ENCODE results near the gene CGB8. TPM values are rescaled to one million over a fixed set of nuclear protein-coding genes. Genes with fewer than 3 reads are reported as not detected.
A peak's percentile ranks its signal among the peaks of the same experiment; 100 is the strongest.

The CGB8 gene
- total RNA-seq, 1 experiment from 2014 or later: not detected

DNA sequence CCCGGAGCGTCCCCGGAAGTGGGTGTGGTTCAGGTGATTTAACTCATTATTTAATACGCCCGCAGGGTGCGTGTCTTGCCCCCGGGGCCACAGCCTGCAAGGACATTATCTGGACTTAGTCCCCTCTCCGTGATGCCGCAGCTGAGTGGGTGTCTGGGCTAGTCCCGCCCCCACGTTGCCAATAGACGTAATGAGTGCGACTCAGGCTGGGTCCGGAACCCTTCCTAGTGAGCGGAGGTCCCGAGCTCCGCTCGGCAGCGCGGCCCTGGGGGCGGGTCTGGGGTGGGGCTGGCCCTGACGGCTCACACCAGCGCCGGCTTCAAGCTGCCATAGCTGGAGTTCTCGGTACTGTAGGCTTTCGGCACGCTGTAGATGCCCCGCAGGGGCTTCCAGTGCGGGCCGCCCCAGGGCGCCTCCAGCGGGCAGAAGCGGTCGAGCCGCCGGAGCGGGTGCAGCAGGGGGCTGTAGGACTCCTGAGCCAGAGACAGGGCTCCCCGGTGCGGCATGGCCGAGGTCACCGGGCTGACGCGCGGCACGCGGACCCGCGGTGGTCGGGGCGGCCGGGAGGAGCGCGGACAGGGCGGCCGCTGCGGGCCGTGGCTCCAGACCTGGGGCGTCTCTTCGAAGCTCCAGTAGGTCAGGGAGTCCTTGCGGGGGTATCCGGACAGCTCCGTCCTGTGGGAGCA is 31.1 kb downstream of the CGB8 start:
- peaks cover 15% of the 10 kb centered on the region for H3K4me1 ChIP-seq (ENCODE audit: insufficient read depth, low read length, poor library complexity, severe bottlenecking)
- H3K4me3 ChIP-seq (ENCODE audit: low read depth, low read length, poor library complexity, severe bottlenecking): peak overlapping the region; percentile 49
- no peaks in the 10 kb centered on the region for H3K27me3 ChIP-seq (replicated peaks; ENCODE audit: insufficient read depth, low read depth, low read length, poor library complexity)
- H3K36me3 ChIP-seq (ENCODE audit: insufficient read depth, low read length, poor library complexity, severe bottlenecking): peaks cover 10% of the 10 kb centered on the region
- intact Hi-C loops (cut with micrococcal nuclease; ENCODE audit: unreplicated experiment): no loop called here
- H3K27ac ChIP-seq (ENCODE audit: low read depth, low read length, poor library complexity, severe bottlenecking): no peak overlapping the region
- POLR2A ChIA-PET (ENCODE audit: low non-redundant PET): no interaction called here
- BruUV-seq (replicated peaks): no TSS peak
- H3K9me3 ChIP-seq (ENCODE audit: low read depth, low read length, poor library complexity, severe bottlenecking): no peaks in the 10 kb centered on the region
- peak; percentile 85 for DNase-seq (ENCODE audit: low spot score)
- CTCF ChIA-PET: interaction anchor here (0.6 to 0.9 kb wide), 2 partner anchors 18 to 47 kb away, joined by 3 read pairs; no protein-coding TSS in a partner anchor
- TF ChIP-seq EZH2 (IDR thresholded peaks at IDR 0.05; ENCODE audit: borderline replicate concordance, low read depth, low read length, poor library complexity, severe bottlenecking): no peak
- TF ChIP-seq, protein P1, sequence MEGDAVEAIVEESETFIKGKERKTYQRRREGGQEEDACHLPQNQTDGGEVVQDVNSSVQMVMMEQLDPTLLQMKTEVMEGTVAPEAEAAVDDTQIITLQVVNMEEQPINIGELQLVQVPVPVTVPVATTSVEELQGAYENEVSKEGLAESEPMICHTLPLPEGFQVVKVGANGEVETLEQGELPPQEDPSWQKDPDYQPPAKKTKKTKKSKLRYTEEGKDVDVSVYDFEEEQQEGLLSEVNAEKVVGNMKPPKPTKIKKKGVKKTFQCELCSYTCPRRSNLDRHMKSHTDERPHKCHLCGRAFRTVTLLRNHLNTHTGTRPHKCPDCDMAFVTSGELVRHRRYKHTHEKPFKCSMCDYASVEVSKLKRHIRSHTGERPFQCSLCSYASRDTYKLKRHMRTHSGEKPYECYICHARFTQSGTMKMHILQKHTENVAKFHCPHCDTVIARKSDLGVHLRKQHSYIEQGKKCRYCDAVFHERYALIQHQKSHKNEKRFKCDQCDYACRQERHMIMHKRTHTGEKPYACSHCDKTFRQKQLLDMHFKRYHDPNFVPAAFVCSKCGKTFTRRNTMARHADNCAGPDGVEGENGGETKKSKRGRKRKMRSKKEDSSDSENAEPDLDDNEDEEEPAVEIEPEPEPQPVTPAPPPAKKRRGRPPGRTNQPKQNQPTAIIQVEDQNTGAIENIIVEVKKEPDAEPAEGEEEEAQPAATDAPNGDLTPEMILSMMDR (conservative IDR thresholded peaks at IDR 0.05; ENCODE audit: low read depth, low read length): peak; percentile 62

DNA sequence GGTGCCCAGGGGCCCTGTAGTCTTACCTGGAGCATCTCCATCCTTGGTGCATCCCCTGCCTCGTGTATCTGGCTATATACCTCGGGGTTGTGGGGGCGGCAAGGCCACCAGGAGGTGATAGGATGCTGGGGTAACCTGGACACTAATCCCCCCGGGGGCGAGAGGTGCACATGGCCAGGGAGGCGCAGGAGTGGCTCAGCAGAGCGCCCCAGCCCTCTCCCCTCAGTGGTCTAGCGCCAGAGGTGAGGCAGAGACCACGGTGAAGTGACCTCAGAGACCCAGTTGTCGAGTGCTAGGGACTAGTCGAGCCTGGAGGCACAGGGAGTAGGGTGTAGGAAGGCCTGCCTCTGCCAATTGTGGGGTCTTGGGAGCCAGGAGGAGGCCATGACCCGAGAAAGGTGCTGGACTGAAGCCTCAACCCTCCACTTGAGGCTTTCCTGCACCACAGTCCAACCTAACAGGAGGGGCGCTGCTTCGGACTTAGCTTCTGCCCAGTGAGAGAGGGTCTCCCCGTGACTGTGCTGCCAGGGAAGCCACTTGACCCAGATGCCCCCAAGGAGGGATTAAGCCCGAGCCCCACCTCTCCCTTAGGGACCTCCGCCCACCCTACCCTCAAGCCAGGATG is 31.8 kb downstream of the CGB8 start, which contains the start of gene LHB:
Gene LHB, minus strand, starts transcription at position 51 of the 625 bp plus-strand sequence. Its CDS starts 10 bp downstream, at position 41.
- CTCF ChIA-PET: interaction anchor here (0.6 to 0.9 kb wide), 2 partner anchors 17 to 47 kb away, joined by 3 read pairs; no protein-coding TSS in a partner anchor
- POLR2A ChIA-PET (ENCODE audit: low non-redundant PET): no interaction called here
- no peaks in the 10 kb centered on the region for H3K9me3 ChIP-seq (ENCODE audit: low read depth, low read length, poor library complexity, severe bottlenecking)
- peaks cover 15% of the 10 kb centered on the region for H3K4me1 ChIP-seq (ENCODE audit: insufficient read depth, low read length, poor library complexity, severe bottlenecking)
- no TSS peak for BruUV-seq (replicated peaks)
- H3K4me3 ChIP-seq (ENCODE audit: low read depth, low read length, poor library complexity, severe bottlenecking): peak within 1 kb of the TSS; percentile 49
- no peaks in the 10 kb centered on the region for H3K27me3 ChIP-seq (replicated peaks; ENCODE audit: insufficient read depth, low read depth, low read length, poor library complexity)
- no peak for TF ChIP-seq EZH2 (IDR thresholded peaks at IDR 0.05; ENCODE audit: borderline replicate concordance, low read depth, low read length, poor library complexity, severe bottlenecking)
- TF ChIP-seq, protein P1 (conservative IDR thresholded peaks at IDR 0.05; ENCODE audit: low read depth, low read length): no peak
- no peak for DNase-seq (ENCODE audit: low spot score)
- H3K27ac ChIP-seq (ENCODE audit: low read depth, low read length, poor library complexity, severe bottlenecking): no peak within 1 kb of the TSS
- intact Hi-C loops (cut with micrococcal nuclease; ENCODE audit: unreplicated experiment): no loop called here
- peaks cover 10% of the 10 kb centered on the region for H3K36me3 ChIP-seq (ENCODE audit: insufficient read depth, low read length, poor library complexity, severe bottlenecking)

DNA sequence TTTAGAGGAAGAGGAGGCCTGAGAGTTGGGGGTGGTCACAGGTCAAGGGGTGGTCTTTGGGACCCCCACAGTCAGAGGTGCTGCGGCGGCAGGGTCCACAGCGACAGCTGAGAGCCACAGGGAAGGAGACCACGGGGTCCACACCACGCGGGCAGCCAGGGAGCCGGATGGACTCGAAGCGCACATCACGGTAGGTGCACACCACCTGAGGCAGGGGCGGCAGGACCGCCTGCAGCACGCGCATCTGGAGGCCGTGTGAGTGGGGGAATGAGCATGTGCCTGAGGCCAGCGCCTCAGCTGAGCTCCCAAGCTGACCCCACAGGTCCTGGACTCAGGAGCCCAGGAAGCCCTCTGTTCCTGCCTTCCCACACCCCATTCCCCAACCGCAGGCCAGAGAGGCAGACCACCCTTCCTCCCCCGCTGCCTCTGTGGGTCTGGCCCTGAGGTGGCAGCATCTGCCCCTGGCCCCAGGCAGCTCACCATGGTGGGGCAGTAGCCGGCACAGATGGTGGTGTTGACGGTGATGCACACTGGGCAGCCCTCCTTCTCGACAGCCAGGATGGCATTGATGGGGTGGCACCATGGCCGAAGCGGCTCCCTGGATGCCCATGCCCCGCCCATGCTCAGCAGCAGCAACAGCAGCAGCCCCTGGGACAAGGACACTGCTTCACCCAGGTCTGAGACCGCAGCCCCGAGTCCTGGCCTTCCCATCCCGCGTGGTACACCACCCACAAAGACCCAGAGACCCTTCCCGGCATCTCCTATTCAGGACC is 32.7 kb downstream of the CGB8 start:
- no peak for DNase-seq (ENCODE audit: low spot score)
- POLR2A ChIA-PET (ENCODE audit: low non-redundant PET): no interaction called here

More for the DNA sequence above, 32.7 kb downstream of the CGB8 start:
- intact Hi-C loops (cut with micrococcal nuclease; ENCODE audit: unreplicated experiment): no loop called here
- TF ChIP-seq EZH2 (IDR thresholded peaks at IDR 0.05; ENCODE audit: borderline replicate concordance, low read depth, low read length, poor library complexity, severe bottlenecking): no peak
- TF ChIP-seq, protein P1 (conservative IDR thresholded peaks at IDR 0.05; ENCODE audit: low read depth, low read length): no peak
- H3K36me3 ChIP-seq (ENCODE audit: insufficient read depth, low read length, poor library complexity, severe bottlenecking): peaks cover 18% of the 10 kb centered on the region
- no TSS peak for BruUV-seq (replicated peaks)
- no peaks in the 10 kb centered on the region for H3K9me3 ChIP-seq (ENCODE audit: low read depth, low read length, poor library complexity, severe bottlenecking)
- no peaks in the 10 kb centered on the region for H3K27me3 ChIP-seq (replicated peaks; ENCODE audit: insufficient read depth, low read depth, low read length, poor library complexity)
- no peak overlapping the region for H3K4me3 ChIP-seq (ENCODE audit: low read depth, low read length, poor library complexity, severe bottlenecking)
- H3K4me1 ChIP-seq (ENCODE audit: insufficient read depth, low read length, poor library complexity, severe bottlenecking): peaks cover 15% of the 10 kb centered on the region
- no peak overlapping the region for H3K27ac ChIP-seq (ENCODE audit: low read depth, low read length, poor library complexity, severe bottlenecking)
- CTCF ChIA-PET: no interaction called here
